Thyroid gland (tissue), 4 donors: ENCODE data around the gene URB1.

Source experiments
- CTCF ChIP-seq, 6 experiments: fragments of 200-600 bp in 3 of 6; fragments of 450-650 bp in 3 of 6; sonication (generic) in 3 of 6; IDR thresholded peaks; one replicate each; pipeline ENCODE4 v1.5.1; 2016 to 2019; ENCODE audit warnings: antibody characterized with exemption in 6 of 6, mild to moderate bottlenecking in 2 of 6, inconsistent platforms in 1 of 6, moderate library complexity in 1 of 6
- POLR2A ChIP-seq, 2 donors: fragments of 450-650 bp; IDR thresholded peaks; one replicate each; pipeline ENCODE4 v1.6.1; 2017; ENCODE audit warnings: antibody characterized with exemption in 2 of 2, mild to moderate bottlenecking in 2 of 2, moderate library complexity in 1 of 2

GRCh38 chr21:32322103-32322502, 70.7 kb downstream of the URB1 start:
- TF ChIP-seq CTCF (IDR thresholded peaks at IDR 0.05) (no peak), POLR2A (IDR thresholded peaks at IDR 0.05) (no peak)
